GM06990 (cell line): ENCODE measurements around the gene BBS9.

ENCODE experiments used
- DNase-seq: peaks from one replicate; pipeline ENCODE4 v3.0.0-alpha.2; 2011; ENCODE audit not compliant: insufficient read length; ENCODE audit errors: extremely low read depth
- H3K27me3 ChIP-seq: replicated peaks from 2 replicates; pipeline ENCODE4 v1.6.0; 2011; ENCODE audit warnings: low read length; ENCODE audit not compliant: control insufficient read depth, insufficient read depth
- H3K36me3 ChIP-seq: 2 replicates; pipeline ENCODE4 v1.5.1; 2011; ENCODE audit warnings: low read length; ENCODE audit not compliant: control insufficient read depth, insufficient read depth
- H3K4me3 ChIP-seq: replicated peaks from 2 replicates; pipeline ENCODE4 v1.5.1; 2011; ENCODE audit warnings: low read depth, mild to moderate bottlenecking, control low read depth, low read length
- TF ChIP-seq, protein P1 (sequence below): IDR thresholded peaks from 2 replicates; pipeline ENCODE4 v1.5.1; 2011; ENCODE audit warnings: low read length, control low read depth, mild to moderate bottlenecking, inconsistent platforms; ENCODE audit not compliant: insufficient read depth, poor library complexity, severe bottlenecking

BBS9 gene

DNA sequence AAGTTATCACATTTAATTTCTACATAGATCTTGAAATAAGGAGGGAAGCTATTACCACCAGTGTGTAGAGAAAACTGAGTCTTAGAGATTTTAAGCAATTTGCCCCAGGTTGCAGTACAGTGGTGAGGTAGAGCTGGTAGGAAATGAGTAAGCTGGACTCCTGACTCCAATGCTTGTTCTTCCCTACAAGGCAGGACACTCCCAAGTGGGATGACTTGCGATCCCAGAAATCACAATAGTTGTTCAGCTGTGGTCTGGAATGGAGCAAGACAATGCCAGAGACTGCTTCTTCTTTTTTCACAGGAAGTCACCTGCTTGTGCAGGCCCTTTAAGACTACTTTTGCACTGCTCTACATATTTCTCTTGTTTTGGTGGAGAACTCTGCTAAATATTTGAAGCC is 448.8 kb downstream of the BBS9 start:
- H3K27me3 ChIP-seq, result no peaks in the 10 kb centered on the region
- H3K4me3 ChIP-seq, result no peak overlapping the region
- TF ChIP-seq, protein P1, sequence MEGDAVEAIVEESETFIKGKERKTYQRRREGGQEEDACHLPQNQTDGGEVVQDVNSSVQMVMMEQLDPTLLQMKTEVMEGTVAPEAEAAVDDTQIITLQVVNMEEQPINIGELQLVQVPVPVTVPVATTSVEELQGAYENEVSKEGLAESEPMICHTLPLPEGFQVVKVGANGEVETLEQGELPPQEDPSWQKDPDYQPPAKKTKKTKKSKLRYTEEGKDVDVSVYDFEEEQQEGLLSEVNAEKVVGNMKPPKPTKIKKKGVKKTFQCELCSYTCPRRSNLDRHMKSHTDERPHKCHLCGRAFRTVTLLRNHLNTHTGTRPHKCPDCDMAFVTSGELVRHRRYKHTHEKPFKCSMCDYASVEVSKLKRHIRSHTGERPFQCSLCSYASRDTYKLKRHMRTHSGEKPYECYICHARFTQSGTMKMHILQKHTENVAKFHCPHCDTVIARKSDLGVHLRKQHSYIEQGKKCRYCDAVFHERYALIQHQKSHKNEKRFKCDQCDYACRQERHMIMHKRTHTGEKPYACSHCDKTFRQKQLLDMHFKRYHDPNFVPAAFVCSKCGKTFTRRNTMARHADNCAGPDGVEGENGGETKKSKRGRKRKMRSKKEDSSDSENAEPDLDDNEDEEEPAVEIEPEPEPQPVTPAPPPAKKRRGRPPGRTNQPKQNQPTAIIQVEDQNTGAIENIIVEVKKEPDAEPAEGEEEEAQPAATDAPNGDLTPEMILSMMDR, result no peak
- no peak for DNase-seq
- no peaks in the 10 kb centered on the region for H3K36me3 ChIP-seq

- TF ChIP-seq, protein P1, result no peak
- Histone ChIP-seq H3K4me3 (no peak overlapping the region), H3K27me3 (no peaks in the 10 kb centered on the region), H3K36me3 (no peaks in the 10 kb centered on the region)
- no peak for DNase-seq
These were observed 449.7 kb downstream of the BBS9 start for GRCh38 chr7:33578881-33579672.

GRCh38 chr7:33579673-33579960 is 450.3 kb downstream of the BBS9 start:
- no peak for DNase-seq
- Histone ChIP-seq H3K27me3 (no peaks in the 10 kb centered on the region), H3K4me3 (no peak overlapping the region), H3K36me3 (no peaks in the 10 kb centered on the region)
- TF ChIP-seq, protein P1, result no peak

- Histone ChIP-seq H3K36me3 (no peaks in the 10 kb centered on the region), H3K27me3 (no peaks in the 10 kb centered on the region), H3K4me3 (no peak overlapping the region)
- no peak for DNase-seq
- TF ChIP-seq, protein P1, result no peak
These were observed 451.9 kb downstream of the BBS9 start for GRCh38 chr7:33581236-33581635.

DNA sequence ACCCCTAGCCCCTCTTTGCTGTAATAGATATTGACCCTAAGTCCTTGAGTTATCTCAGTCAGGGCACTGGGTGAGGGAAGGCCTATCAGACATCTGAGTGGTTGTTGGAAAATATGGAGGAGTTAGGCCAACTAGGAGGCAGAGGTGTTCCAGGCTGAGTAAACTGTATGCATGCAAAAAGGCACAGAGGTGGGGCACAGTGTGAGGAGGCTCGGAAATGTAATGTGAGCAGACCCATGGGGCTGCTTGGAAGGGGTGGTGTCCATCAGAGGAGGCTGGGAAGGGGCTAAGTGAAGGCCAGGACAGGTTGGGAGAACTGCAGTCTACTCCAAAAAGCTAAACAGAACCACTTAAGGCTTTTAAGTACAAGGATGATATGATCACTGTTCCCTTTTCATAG is 452.7 kb downstream of the BBS9 start:
- H3K27me3 ChIP-seq, result no peaks in the 10 kb centered on the region
- no peak for DNase-seq
- no peak overlapping the region for H3K4me3 ChIP-seq
- no peaks in the 10 kb centered on the region for H3K36me3 ChIP-seq
- TF ChIP-seq, protein P1, result no peak

DNA sequence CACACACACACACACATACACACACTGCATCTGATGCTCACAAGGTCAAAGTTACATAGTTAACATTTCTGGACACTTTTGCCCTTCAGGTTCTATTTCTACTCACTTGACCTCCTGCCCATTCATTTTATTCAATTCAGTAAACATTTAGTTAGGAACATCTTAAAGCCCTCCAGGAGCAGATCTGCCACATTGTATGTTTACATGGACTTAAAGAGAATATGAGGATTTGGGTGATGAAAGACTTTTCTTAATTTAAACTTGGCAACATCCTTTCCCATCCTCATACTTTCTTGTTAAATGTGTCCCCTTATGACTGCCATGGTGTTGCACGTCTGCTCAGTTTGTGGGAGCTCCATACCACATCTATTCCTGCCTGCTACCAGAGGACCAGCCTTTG is 453.2 kb downstream of the BBS9 start:
- TF ChIP-seq, protein P1, result no peak
- no peak for DNase-seq
- Histone ChIP-seq H3K27me3 (no peaks in the 10 kb centered on the region), H3K4me3 (no peak overlapping the region), H3K36me3 (no peaks in the 10 kb centered on the region)
